Right lobe of liver (tissue), 6 donors: ENCODE results near the gene PTBP1. TPM values are rescaled to one million over a fixed set of nuclear protein-coding genes. Genes with fewer than 3 reads are reported as not detected.

Source experiments
- ATAC-seq, 4 donors: fragments of 200-7000 bp; cut with Tn5 transposase; one replicate each; pipeline ENCODE4 v1.9.1; 2020; ENCODE audit warnings: mild to moderate bottlenecking in 4 of 4, moderate library complexity in 4 of 4
- DNase-seq, 3 donors: peaks; one replicate each; pipeline ENCODE4 v3.0.0-alpha.2; 2020
- H3K27ac ChIP-seq, 3 donors: fragments of 200-600 bp; one replicate each; pipeline ENCODE4 v1.8.0; 2022
- H3K27me3 ChIP-seq, 2 donors: fragments of 200-600 bp; one replicate each; pipeline ENCODE4 v1.8.0; 2022
- H3K36me3 ChIP-seq, 4 donors: fragments of 200-600 bp; sonication (generic) in 1 of 4; one replicate each; pipeline versions ENCODE4 v1.5.1 to v1.8.0; 2017 to 2022; ENCODE audit warnings: control low read depth in 1 of 4
- H3K4me1 ChIP-seq, 4 donors: fragments of 200-600 bp; sonication (generic) in 1 of 4; one replicate each; pipeline versions ENCODE4 v1.5.1 to v1.8.0; 2017 to 2022; ENCODE audit warnings: control low read depth in 1 of 4
- H3K4me3 ChIP-seq, 3 donors: fragments of 200-600 bp; one replicate each; pipeline ENCODE4 v1.8.0; 2022
- H3K9me3 ChIP-seq, 4 donors: fragments of 200-600 bp; sonication (generic) in 1 of 4; one replicate each; pipeline versions ENCODE4 v1.5.1 to v1.8.0; 2017 to 2022; ENCODE audit warnings: control low read depth in 1 of 4
- CTCF ChIP-seq, 4 donors: fragments of 200-600 bp in 3 of 4; fragments of 450-650 bp in 1 of 4; IDR thresholded peaks; one replicate each; pipeline versions ENCODE4 v1.5.1 to v1.8.0; 2016 to 2022; ENCODE audit warnings: antibody characterized with exemption in 4 of 4, mild to moderate bottlenecking in 2 of 4
- POLR2A ChIP-seq: fragments of 450-650 bp; IDR thresholded peaks from one replicate; pipeline ENCODE4 v1.6.1; 2017; ENCODE audit warnings: antibody characterized with exemption, mild to moderate bottlenecking
- WGBS: methylation state at CpG from one replicate; pipeline ENCODE4 v1.1.6; 2018; ENCODE audit warnings: low coverage, low lambda C conversion rate; ENCODE audit not compliant: insufficient coverage; ENCODE audit errors: missing lambda C conversion rate; 5-methylcytosine and 5-hydroxymethylcytosine counted together
- intact Hi-C, 2 donors: fragments of 100-400 bp; cut with DNase I; formaldehyde crosslinking; loops; one replicate each; pipeline versions ENCODE4 v1.11.2 to v1.14.1; 2022
- total RNA-seq, 6 experiments: library from RNA; depleted of rRNA in 2 of 6; stranded (reverse); fragments of >200 nt in 2 of 6; fragmentation: NEBNext Ultra II Directional in 3 of 6; extraction: Animal tissue kit (Norgen Biotek cat#: 25700) in 3 of 6; gene quantifications; one replicate each; pipeline versions ENCODE4 v1.1.0 to v1.2.4, GENCODE V29; 2016 to 2023
- donor health status: DM: no; HTN: yes; CAD: no.
- donor health status: DM: no; HTN: no; CAD: no.
- donor health status: DM: no; HTN: no; CAD: no.
- donor health status: DM: no; HTN: yes; CAD: no.
- donor health status: DM: no; HTN: yes; CAD: no.

PTBP1 gene
- total RNA-seq, 6 experiments from 2014 or later: 91.1 to 150 (median 129) TPM

- DNase-seq (peak in 2 of 3 donors; percentile 54 to 70), ATAC-seq (peak; percentile 57 to 81 (median 70))
- Histone ChIP-seq H3K4me3 (no peak overlapping the region), H3K27ac (peak overlapping the region in 1 of 3 donors; percentile 22), H3K36me3 (no peaks in the 10 kb centered on the region), H3K9me3 (no peaks in the 10 kb centered on the region), H3K4me1 (peaks cover 0 to 2% (median 0%) of the 10 kb centered on the region in 4 donors), H3K27me3 (no peaks in the 10 kb centered on the region)
- peak; percentile 16 for TF ChIP-seq POLR2A
- no peak for TF ChIP-seq CTCF (IDR thresholded peaks at IDR 0.05)
- 29% methylated on average over 20 of the region's 36 CpGs for WGBS
- intact Hi-C loops: no loop called here
Measured at GRCh38 chr19:778910-779653, 18.2 kb upstream of the PTBP1 start.

GRCh38 chr19:780935-781334, 16.3 kb upstream of the PTBP1 start:
- Histone ChIP-seq H3K27me3 (no peaks in the 10 kb centered on the region), H3K36me3 (no peaks in the 10 kb centered on the region), H3K27ac (no peak overlapping the region), H3K4me3 (no peak overlapping the region), H3K9me3 (no peaks in the 10 kb centered on the region), H3K4me1 (peaks cover 0 to 2% (median 0%) of the 10 kb centered on the region in 4 donors)
- TF ChIP-seq CTCF (IDR thresholded peaks at IDR 0.05) (no peak), POLR2A (no peak)
- intact Hi-C loops: no loop called here
- DNase-seq (no peak), ATAC-seq (no peak)
- 95% methylated on average over 4 of the region's 15 CpGs for WGBS

- Histone ChIP-seq H3K27ac (peak overlapping the region in 1 of 3 donors; percentile 47), H3K36me3 (no peaks in the 10 kb centered on the region), H3K27me3 (no peaks in the 10 kb centered on the region), H3K9me3 (no peaks in the 10 kb centered on the region), H3K4me3 (no peak overlapping the region), H3K4me1 (peaks cover 0 to 2% (median 0%) of the 10 kb centered on the region in 4 donors)
- WGBS: 93% methylated on average over 8 of the region's 19 CpGs
- ATAC-seq: no peak
- DNase-seq: no peak
- TF ChIP-seq CTCF (IDR thresholded peaks at IDR 0.05) (no peak), POLR2A (no peak)
- intact Hi-C loops: no loop called here
Measured at GRCh38 chr19:781800-782184, 15.5 kb upstream of the PTBP1 start.

- Histone ChIP-seq H3K4me3 (no peak overlapping the region), H3K4me1 (peaks cover 0 to 2% (median 0%) of the 10 kb centered on the region in 4 donors), H3K27ac (peak overlapping the region; percentile 5 to 47 (median 14)), H3K36me3 (no peaks in the 10 kb centered on the region), H3K9me3 (no peaks in the 10 kb centered on the region), H3K27me3 (no peaks in the 10 kb centered on the region)
- DNase-seq (no peak), ATAC-seq (peak; percentile 47 to 55 (median 52))
- TF ChIP-seq CTCF (IDR thresholded peaks at IDR 0.05) (no peak), POLR2A (no peak)
- intact Hi-C loops: no loop called here
- WGBS: 35% methylated on average over 17 of the region's 29 CpGs
Measured at GRCh38 chr19:782185-782877, 14.9 kb upstream of the PTBP1 start.
